ENCODE data around the gene PEX11B. TPM values are rescaled to one million over a fixed set of nuclear protein-coding genes. Genes with fewer than 3 reads are reported as not detected.
A peak's percentile ranks its signal among the peaks of the same experiment; 100 is the strongest.

PEX11B gene
- total and polyA plus RNA-seq, 2 experiments from 2014 or later, result 7.4 to 9.1 TPM

DNA sequence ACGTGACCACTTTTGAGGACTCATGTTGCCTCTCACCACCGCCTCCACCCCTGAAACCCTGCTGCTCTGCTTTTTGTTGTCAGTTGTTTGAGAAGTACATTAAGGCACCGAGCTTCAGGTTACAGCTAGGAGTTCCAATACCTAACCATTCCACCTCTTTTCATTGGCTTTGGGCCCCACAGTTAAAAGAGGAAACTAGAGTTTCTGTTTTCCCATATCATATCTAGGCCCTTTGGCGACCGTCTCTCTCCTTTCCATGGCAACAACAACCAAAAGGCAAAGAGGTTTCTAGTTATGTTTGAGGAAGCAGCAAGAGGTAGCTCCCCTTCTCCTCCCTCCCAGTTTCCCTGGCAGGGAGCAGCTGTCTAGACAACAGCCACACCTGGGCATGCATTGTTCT lies 38.7 kb downstream of the PEX11B start:
- Mint-ChIP-seq H3K9me3 (no peaks in the 10 kb centered on the region), H3K27ac (no peak overlapping the region)
- peak overlapping the region; percentile 90 for H2AFZ ChIP-seq

GRCh38 chr1:145878724-145879123 lies 39.8 kb downstream of the PEX11B start:
- Mint-ChIP-seq H3K4me1 (peaks cover 20% of the 10 kb centered on the region), H3K9me3 (no peaks in the 10 kb centered on the region), H3K4me3 (no peak overlapping the region), H3K36me3 (ENCODE audit: low read depth) (no peaks in the 10 kb centered on the region), H3K27ac (no peak overlapping the region), H3K27me3 (ENCODE audit: insufficient read depth, low read depth, poor library complexity) (peaks cover 7% of the 10 kb centered on the region)
- H4K20me1 ChIP-seq (replicated peaks; ENCODE audit: insufficient read depth), result no peaks in the 10 kb centered on the region
- no peak overlapping the region for H3K4me2 ChIP-seq
- DNase-seq (ENCODE audit: low spot score) (no peak), ATAC-seq (no peak)
- H3K4me1 ChIP-seq (ENCODE audit: insufficient read depth), result peaks cover 12% of the 10 kb centered on the region
- no peak overlapping the region for H3K4me3 ChIP-seq
- H3K27ac ChIP-seq (ENCODE audit: low read depth), result no peak overlapping the region
- no peaks in the 10 kb centered on the region for H3K79me2 ChIP-seq (replicated peaks; ENCODE audit: insufficient read depth)
- peaks cover 12% of the 10 kb centered on the region for H3K27me3 ChIP-seq (ENCODE audit: insufficient read depth)
- no peaks in the 10 kb centered on the region for H3K36me3 ChIP-seq (ENCODE audit: insufficient read depth)
- H2AFZ ChIP-seq, result no peak overlapping the region
- H3F3A ChIP-seq (replicated peaks; ENCODE audit: low read depth), result 0 out of 2 replicates have a peak, but pooled peaks cover 2% of the 10 kb centered on the region
- no peaks in the 10 kb centered on the region for H3K9me2 ChIP-seq (ENCODE audit: insufficient read depth)
- no peak for TF ChIP-seq EZH2 (IDR thresholded peaks at IDR 0.05; ENCODE audit: low read depth, unreplicated experiment)
- no peak for TF ChIP-seq EZH2phosphoT487 (IDR thresholded peaks at IDR 0.05; ENCODE audit: unreplicated experiment)
- no peak for TF ChIP-seq ZNF331 (CRISPR knock-in tag; IDR thresholded peaks at IDR 0.05; ENCODE audit: low read depth)
- TF ChIP-seq, protein P1, sequence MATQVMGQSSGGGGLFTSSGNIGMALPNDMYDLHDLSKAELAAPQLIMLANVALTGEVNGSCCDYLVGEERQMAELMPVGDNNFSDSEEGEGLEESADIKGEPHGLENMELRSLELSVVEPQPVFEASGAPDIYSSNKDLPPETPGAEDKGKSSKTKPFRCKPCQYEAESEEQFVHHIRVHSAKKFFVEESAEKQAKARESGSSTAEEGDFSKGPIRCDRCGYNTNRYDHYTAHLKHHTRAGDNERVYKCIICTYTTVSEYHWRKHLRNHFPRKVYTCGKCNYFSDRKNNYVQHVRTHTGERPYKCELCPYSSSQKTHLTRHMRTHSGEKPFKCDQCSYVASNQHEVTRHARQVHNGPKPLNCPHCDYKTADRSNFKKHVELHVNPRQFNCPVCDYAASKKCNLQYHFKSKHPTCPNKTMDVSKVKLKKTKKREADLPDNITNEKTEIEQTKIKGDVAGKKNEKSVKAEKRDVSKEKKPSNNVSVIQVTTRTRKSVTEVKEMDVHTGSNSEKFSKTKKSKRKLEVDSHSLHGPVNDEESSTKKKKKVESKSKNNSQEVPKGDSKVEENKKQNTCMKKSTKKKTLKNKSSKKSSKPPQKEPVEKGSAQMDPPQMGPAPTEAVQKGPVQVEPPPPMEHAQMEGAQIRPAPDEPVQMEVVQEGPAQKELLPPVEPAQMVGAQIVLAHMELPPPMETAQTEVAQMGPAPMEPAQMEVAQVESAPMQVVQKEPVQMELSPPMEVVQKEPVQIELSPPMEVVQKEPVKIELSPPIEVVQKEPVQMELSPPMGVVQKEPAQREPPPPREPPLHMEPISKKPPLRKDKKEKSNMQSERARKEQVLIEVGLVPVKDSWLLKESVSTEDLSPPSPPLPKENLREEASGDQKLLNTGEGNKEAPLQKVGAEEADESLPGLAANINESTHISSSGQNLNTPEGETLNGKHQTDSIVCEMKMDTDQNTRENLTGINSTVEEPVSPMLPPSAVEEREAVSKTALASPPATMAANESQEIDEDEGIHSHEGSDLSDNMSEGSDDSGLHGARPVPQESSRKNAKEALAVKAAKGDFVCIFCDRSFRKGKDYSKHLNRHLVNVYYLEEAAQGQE (IDR thresholded peaks at IDR 0.05; ENCODE audit: unreplicated experiment), result no peak
- TF ChIP-seq ETS1 (IDR thresholded peaks at IDR 0.05), result no peak
- TF ChIP-seq ZNF114 (CRISPR knock-in tag; IDR thresholded peaks at IDR 0.05), result no peak
- no peak for TF ChIP-seq JUNB (IDR thresholded peaks at IDR 0.05; ENCODE audit: unreplicated experiment)

More for the DNA sequence above, 38.7 kb downstream of the PEX11B start:
- peak overlapping the region; percentile 6; the same call in 1 of the 3 replicates for H3K4me3 Mint-ChIP-seq
- ATAC-seq, result peak; percentile 80
- Histone ChIP-seq H4K20me1 (replicated peaks; ENCODE audit: insufficient read depth) (no peaks in the 10 kb centered on the region), H3K4me1 (ENCODE audit: insufficient read depth) (peaks cover 12% of the 10 kb centered on the region), H3K4me2 (peak overlapping the region; percentile 29), H3F3A (replicated peaks; ENCODE audit: low read depth) (0 out of 2 replicates have a peak, but pooled peaks cover 2% of the 10 kb centered on the region), H3K27me3 (ENCODE audit: insufficient read depth) (peaks cover 15% of the 10 kb centered on the region), H3K9me2 (ENCODE audit: insufficient read depth) (no peaks in the 10 kb centered on the region), H3K4me3 (peak overlapping the region; percentile 16; the same call in 1 of the 2 replicates), H3K27ac (ENCODE audit: low read depth) (no peak overlapping the region), H3K36me3 (ENCODE audit: insufficient read depth) (no peaks in the 10 kb centered on the region), H3K79me2 (replicated peaks; ENCODE audit: insufficient read depth) (no peaks in the 10 kb centered on the region)
- no peaks in the 10 kb centered on the region for H3K36me3 Mint-ChIP-seq (ENCODE audit: low read depth)
- no peak for TF ChIP-seq ETS1 (IDR thresholded peaks at IDR 0.05)
- TF ChIP-seq NANOG (IDR thresholded peaks at IDR 0.05; ENCODE audit: borderline replicate concordance), result no peak
- no peak for TF ChIP-seq ZNF331 (CRISPR knock-in tag; IDR thresholded peaks at IDR 0.05; ENCODE audit: low read depth)
- no peak for TF ChIP-seq CREB1 (CRISPR knock-in tag; IDR thresholded peaks at IDR 0.05; ENCODE audit: low read depth)
- TF ChIP-seq, protein P1 (IDR thresholded peaks at IDR 0.05; ENCODE audit: unreplicated experiment), result no peak
- no peak for TF ChIP-seq JUNB (IDR thresholded peaks at IDR 0.05; ENCODE audit: unreplicated experiment)
- TF ChIP-seq STAT1 (IDR thresholded peaks at IDR 0.05; ENCODE audit: unreplicated experiment), result no peak
- no peak for TF ChIP-seq EZH2 (IDR thresholded peaks at IDR 0.05; ENCODE audit: low read depth, unreplicated experiment)
- TF ChIP-seq EZH2phosphoT487 (IDR thresholded peaks at IDR 0.05; ENCODE audit: unreplicated experiment), result no peak
- H3K4me1 Mint-ChIP-seq, result peaks cover 20% of the 10 kb centered on the region
- peaks cover 10% of the 10 kb centered on the region for H3K27me3 Mint-ChIP-seq (ENCODE audit: insufficient read depth, low read depth, poor library complexity)
- peak; percentile 16 for DNase-seq (ENCODE audit: low spot score)
